Hindlimb muscle (tissue), 1 donor: Measurements from ENCODE around the gene PIGV. TPM values are rescaled to one million over a fixed set of nuclear protein-coding genes. Genes with fewer than 3 reads are reported as not detected.
"Not testable (repeated sequence)": the region's sequence is repeated elsewhere in the genome, so short reads cannot be mapped to it uniquely, and the experiment has no call there.

Experiments
- DNase-seq: peaks from one replicate; pipeline ENCODE4 v3.0.0-alpha.2; 2013
- polyA plus RNA-seq: library from polyadenylated mRNA; unstranded; fragments of 120-200 nt; gene quantifications from one replicate; pipeline ENCODE4 v1.2.1, GENCODE V29; 2013; ENCODE audit not compliant: insufficient read length

The PIGV gene
- polyA plus RNA-seq, 1 donor, result 9.8 TPM

GRCh38 chr1:26833432-26834405 is 46.0 kb downstream of the PIGV start:
- DNase-seq, result no peak

- not testable (repeated sequence) for DNase-seq
These were observed 49.9 kb downstream of the PIGV start for GRCh38 chr1:26837665-26838064.

- DNase-seq, result no peak
These were observed 51.0 kb downstream of the PIGV start for GRCh38 chr1:26838474-26839338.

GRCh38 chr1:26839339-26839722 is 51.6 kb downstream of the PIGV start:
- no peak for DNase-seq

- DNase-seq, result no peak
These were observed 52.0 kb downstream of the PIGV start for GRCh38 chr1:26839779-26840178.

- no peak for DNase-seq
These were observed 56.9 kb downstream of the PIGV start for GRCh38 chr1:26844424-26845196.

- DNase-seq, result not testable (repeated sequence)
These were observed 60.1 kb downstream of the PIGV start for GRCh38 chr1:26847826-26848225.

Other genes starting within 250 kb of the PIGV start
- gene ARID1A, start 91.9 kb upstream of the PIGV start, polyA plus RNA-seq, result 53.6 TPM
- gene ZDHHC18, start 38.7 kb downstream of the PIGV start, polyA plus RNA-seq, result 18.6 TPM
- gene SFN, start 75.2 kb downstream of the PIGV start, polyA plus RNA-seq, result 1.1 TPM
- 25.9 TPM for gene GPN2, start 102.3 kb downstream of the PIGV start, polyA plus RNA-seq
- 13.9 TPM for gene GPATCH3, start 112.5 kb downstream of the PIGV start, polyA plus RNA-seq
- not detected for gene NR0B2, start 126.0 kb downstream of the PIGV start, polyA plus RNA-seq
- gene NUDC, start 133.8 kb downstream of the PIGV start, polyA plus RNA-seq, result 54.8 TPM
- not detected for gene KDF1, start 172.5 kb downstream of the PIGV start, polyA plus RNA-seq
- 1.2 TPM for gene TRNP1, start 205.7 kb downstream of the PIGV start, polyA plus RNA-seq
- 0.35 TPM for gene TENT5B, start 224.9 kb downstream of the PIGV start, polyA plus RNA-seq